HEK293 (cell line): ENCODE measurements around the gene TRIP4.

ENCODE experiments used
- MEIS1 ChIP-seq: sonication (generic); formaldehyde crosslinking; IDR thresholded peaks from 2 replicates; pipeline ENCODE4 v1.8.1; 2022; ENCODE audit warnings: missing genetic modification reagents, mild to moderate bottlenecking, borderline replicate concordance
- ZNF114 ChIP-seq: fragments of 450-650 bp; formaldehyde crosslinking; IDR thresholded peaks from 2 replicates; pipeline ENCODE4 v1.5.0; 2017; ENCODE audit warnings: missing biosample characterization, missing genetic modification characterization
- ZNF16 ChIP-seq: fragments of 450-650 bp; formaldehyde crosslinking; IDR thresholded peaks from 2 replicates; pipeline ENCODE4 v1.5.1; 2016; ENCODE audit warnings: low read depth, missing biosample characterization, missing genetic modification characterization
- TF ChIP-seq, protein P1 (sequence below): fragments of 450-650 bp; formaldehyde crosslinking; IDR thresholded peaks from 2 replicates; pipeline ENCODE4 v1.5.1; 2016; ENCODE audit warnings: missing biosample characterization, missing genetic modification characterization
- TF ChIP-seq, protein P2 (sequence below): fragments of 450-650 bp; formaldehyde crosslinking; IDR thresholded peaks from 2 replicates; pipeline ENCODE4 v1.5.1; 2016; ENCODE audit warnings: missing biosample characterization, missing genetic modification characterization

GRCh38 chr15:64398575-64398974 is 10.9 kb downstream of the TRIP4 start:
- TF ChIP-seq, protein P1, sequence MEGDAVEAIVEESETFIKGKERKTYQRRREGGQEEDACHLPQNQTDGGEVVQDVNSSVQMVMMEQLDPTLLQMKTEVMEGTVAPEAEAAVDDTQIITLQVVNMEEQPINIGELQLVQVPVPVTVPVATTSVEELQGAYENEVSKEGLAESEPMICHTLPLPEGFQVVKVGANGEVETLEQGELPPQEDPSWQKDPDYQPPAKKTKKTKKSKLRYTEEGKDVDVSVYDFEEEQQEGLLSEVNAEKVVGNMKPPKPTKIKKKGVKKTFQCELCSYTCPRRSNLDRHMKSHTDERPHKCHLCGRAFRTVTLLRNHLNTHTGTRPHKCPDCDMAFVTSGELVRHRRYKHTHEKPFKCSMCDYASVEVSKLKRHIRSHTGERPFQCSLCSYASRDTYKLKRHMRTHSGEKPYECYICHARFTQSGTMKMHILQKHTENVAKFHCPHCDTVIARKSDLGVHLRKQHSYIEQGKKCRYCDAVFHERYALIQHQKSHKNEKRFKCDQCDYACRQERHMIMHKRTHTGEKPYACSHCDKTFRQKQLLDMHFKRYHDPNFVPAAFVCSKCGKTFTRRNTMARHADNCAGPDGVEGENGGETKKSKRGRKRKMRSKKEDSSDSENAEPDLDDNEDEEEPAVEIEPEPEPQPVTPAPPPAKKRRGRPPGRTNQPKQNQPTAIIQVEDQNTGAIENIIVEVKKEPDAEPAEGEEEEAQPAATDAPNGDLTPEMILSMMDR (tag by site-specific recombination) = no peak
- TF ChIP-seq, protein P2, sequence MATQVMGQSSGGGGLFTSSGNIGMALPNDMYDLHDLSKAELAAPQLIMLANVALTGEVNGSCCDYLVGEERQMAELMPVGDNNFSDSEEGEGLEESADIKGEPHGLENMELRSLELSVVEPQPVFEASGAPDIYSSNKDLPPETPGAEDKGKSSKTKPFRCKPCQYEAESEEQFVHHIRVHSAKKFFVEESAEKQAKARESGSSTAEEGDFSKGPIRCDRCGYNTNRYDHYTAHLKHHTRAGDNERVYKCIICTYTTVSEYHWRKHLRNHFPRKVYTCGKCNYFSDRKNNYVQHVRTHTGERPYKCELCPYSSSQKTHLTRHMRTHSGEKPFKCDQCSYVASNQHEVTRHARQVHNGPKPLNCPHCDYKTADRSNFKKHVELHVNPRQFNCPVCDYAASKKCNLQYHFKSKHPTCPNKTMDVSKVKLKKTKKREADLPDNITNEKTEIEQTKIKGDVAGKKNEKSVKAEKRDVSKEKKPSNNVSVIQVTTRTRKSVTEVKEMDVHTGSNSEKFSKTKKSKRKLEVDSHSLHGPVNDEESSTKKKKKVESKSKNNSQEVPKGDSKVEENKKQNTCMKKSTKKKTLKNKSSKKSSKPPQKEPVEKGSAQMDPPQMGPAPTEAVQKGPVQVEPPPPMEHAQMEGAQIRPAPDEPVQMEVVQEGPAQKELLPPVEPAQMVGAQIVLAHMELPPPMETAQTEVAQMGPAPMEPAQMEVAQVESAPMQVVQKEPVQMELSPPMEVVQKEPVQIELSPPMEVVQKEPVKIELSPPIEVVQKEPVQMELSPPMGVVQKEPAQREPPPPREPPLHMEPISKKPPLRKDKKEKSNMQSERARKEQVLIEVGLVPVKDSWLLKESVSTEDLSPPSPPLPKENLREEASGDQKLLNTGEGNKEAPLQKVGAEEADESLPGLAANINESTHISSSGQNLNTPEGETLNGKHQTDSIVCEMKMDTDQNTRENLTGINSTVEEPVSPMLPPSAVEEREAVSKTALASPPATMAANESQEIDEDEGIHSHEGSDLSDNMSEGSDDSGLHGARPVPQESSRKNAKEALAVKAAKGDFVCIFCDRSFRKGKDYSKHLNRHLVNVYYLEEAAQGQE (tag by site-specific recombination) = no peak
- no peak for TF ChIP-seq ZNF16
- no peak for TF ChIP-seq MEIS1 (CRISPR knock-in tag)
- no peak for TF ChIP-seq ZNF114
